ENCODE data around the gene SUV39H1.

DNA sequence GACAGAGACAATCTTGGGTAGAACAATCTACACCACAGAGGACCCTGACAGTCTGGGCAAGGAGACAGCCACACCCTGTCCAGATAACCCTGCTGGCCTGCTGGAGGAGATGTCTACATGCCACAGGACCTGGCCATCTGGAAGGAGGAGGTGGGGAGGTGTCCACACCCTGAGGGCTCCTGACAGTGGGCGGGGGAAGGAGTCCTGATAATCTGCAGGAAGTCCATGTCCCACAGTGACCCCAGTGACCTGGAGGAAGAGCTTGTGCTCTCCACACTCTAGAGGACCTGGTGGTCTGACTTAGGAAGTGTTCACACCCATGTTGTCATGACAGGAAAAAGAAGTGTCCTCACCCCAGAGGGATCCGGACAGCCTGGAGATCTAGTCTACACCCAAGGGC is 5.5 kb downstream of the SUV39H1 start:
- TF ChIP-seq, protein P1, sequence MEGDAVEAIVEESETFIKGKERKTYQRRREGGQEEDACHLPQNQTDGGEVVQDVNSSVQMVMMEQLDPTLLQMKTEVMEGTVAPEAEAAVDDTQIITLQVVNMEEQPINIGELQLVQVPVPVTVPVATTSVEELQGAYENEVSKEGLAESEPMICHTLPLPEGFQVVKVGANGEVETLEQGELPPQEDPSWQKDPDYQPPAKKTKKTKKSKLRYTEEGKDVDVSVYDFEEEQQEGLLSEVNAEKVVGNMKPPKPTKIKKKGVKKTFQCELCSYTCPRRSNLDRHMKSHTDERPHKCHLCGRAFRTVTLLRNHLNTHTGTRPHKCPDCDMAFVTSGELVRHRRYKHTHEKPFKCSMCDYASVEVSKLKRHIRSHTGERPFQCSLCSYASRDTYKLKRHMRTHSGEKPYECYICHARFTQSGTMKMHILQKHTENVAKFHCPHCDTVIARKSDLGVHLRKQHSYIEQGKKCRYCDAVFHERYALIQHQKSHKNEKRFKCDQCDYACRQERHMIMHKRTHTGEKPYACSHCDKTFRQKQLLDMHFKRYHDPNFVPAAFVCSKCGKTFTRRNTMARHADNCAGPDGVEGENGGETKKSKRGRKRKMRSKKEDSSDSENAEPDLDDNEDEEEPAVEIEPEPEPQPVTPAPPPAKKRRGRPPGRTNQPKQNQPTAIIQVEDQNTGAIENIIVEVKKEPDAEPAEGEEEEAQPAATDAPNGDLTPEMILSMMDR (IDR thresholded peaks at IDR 0.05; ENCODE audit: low read length), result no peak
- TF ChIP-seq EZH2 (optimal IDR thresholded peaks at IDR 0.05; ENCODE audit: low read depth, low read length) (no peak), EZH2phosphoT487 (IDR thresholded peaks at IDR 0.05; ENCODE audit: low read length) (no peak)
